Measurements from ENCODE around the gene CFAP65. TPM values are rescaled to one million over a fixed set of nuclear protein-coding genes. Genes with fewer than 3 reads are reported as not detected.

The CFAP65 gene
- total RNA-seq, 1 experiment from 2014 or later = 0.44 TPM

GRCh38 chr2:218997731-218998130 lies 43.6 kb downstream of the CFAP65 start:
- Mint-ChIP-seq H3K4me3 (no peak overlapping the region), H3K36me3 (no peaks in the 10 kb centered on the region), H3K4me1 (peaks cover 26% of the 10 kb centered on the region), H3K27me3 (ENCODE audit: low read depth) (peaks cover 100% of the 10 kb centered on the region), H3K27ac (no peak overlapping the region), H3K9me3 (no peaks in the 10 kb centered on the region)
- ATAC-seq (no peak), DNase-seq (ENCODE audit: low spot score) (no peak)
- ChIA-PET POLR2A (no interaction called here), CTCF (interaction anchor here (0.8 to 10.6 kb wide), 2 partner anchors 15 to 44 kb away, joined by 3 to 158 read pairs; partner anchors contain the start of genes CFAP65 and FEV)
- no peak for TF ChIP-seq KAT7 (CRISPR knock-in tag; IDR thresholded peaks at IDR 0.05; ENCODE audit: borderline replicate concordance)
- TF ChIP-seq SP1 (CRISPR knock-in tag; conservative IDR thresholded peaks at IDR 0.05) = no peak
- no peak for TF ChIP-seq ARID4B (CRISPR knock-in tag; IDR thresholded peaks at IDR 0.05; ENCODE audit: borderline replicate concordance)
- TF ChIP-seq PRRX2 (CRISPR knock-in tag; IDR thresholded peaks at IDR 0.05) = no peak
- TF ChIP-seq CDX4 (CRISPR knock-in tag; IDR thresholded peaks at IDR 0.05; ENCODE audit: borderline replicate concordance) = no peak
- no peak for TF ChIP-seq ZNF416 (CRISPR knock-in tag; IDR thresholded peaks at IDR 0.05)
- no peak for TF ChIP-seq HMGXB4 (CRISPR knock-in tag; IDR thresholded peaks at IDR 0.05)
- no peak for TF ChIP-seq ZNF671 (CRISPR knock-in tag; IDR thresholded peaks at IDR 0.05)
- no peak for TF ChIP-seq FOXP1 (CRISPR knock-in tag; IDR thresholded peaks at IDR 0.05; ENCODE audit: borderline replicate concordance)
- no peak for TF ChIP-seq TEAD1 (CRISPR knock-in tag; IDR thresholded peaks at IDR 0.05)
- TF ChIP-seq ZNF263 (CRISPR knock-in tag; IDR thresholded peaks at IDR 0.05; ENCODE audit: low read depth) = no peak
- TF ChIP-seq MXD4 (CRISPR knock-in tag; IDR thresholded peaks at IDR 0.05; ENCODE audit: borderline replicate concordance) = no peak
- no peak for TF ChIP-seq ATF2 (CRISPR knock-in tag; IDR thresholded peaks at IDR 0.05; ENCODE audit: borderline replicate concordance, low read depth)
- no peak for TF ChIP-seq CREB1 (CRISPR knock-in tag; IDR thresholded peaks at IDR 0.05)
- TF ChIP-seq NR3C1 (CRISPR knock-in tag; conservative IDR thresholded peaks at IDR 0.05; ENCODE audit: low read depth) = no peak
- no peak for TF ChIP-seq ELF4 (CRISPR knock-in tag; IDR thresholded peaks at IDR 0.05; ENCODE audit: low read depth)
- no peak for TF ChIP-seq NR1H2 (CRISPR knock-in tag; IDR thresholded peaks at IDR 0.05)
- TF ChIP-seq JAZF1 (CRISPR knock-in tag; IDR thresholded peaks at IDR 0.05) = no peak

GRCh38 chr2:218996937-218997336 lies 44.4 kb downstream of the CFAP65 start:
- no peak for TF ChIP-seq NR1H2 (CRISPR knock-in tag; IDR thresholded peaks at IDR 0.05)
- no peak for TF ChIP-seq RELA (CRISPR knock-in tag; IDR thresholded peaks at IDR 0.05; ENCODE audit: borderline replicate concordance)
- TF ChIP-seq ZNF263 (CRISPR knock-in tag; IDR thresholded peaks at IDR 0.05; ENCODE audit: low read depth) = no peak
- TF ChIP-seq NFYB (CRISPR knock-in tag; conservative IDR thresholded peaks at IDR 0.05; ENCODE audit: low read depth) = no peak
- no peak for TF ChIP-seq MYBL2 (CRISPR knock-in tag; IDR thresholded peaks at IDR 0.05)
- no peak for TF ChIP-seq ZNF232 (CRISPR knock-in tag; IDR thresholded peaks at IDR 0.05)
- no peak for TF ChIP-seq ZNF425 (CRISPR knock-in tag; conservative IDR thresholded peaks at IDR 0.05)
- no peak for TF ChIP-seq CREM (CRISPR knock-in tag; IDR thresholded peaks at IDR 0.05)
- TF ChIP-seq USF2 (CRISPR knock-in tag; IDR thresholded peaks at IDR 0.05) = no peak
- no peak for TF ChIP-seq RORB (CRISPR knock-in tag; IDR thresholded peaks at IDR 0.05)
- no peak overlapping the region for H3K4me3 Mint-ChIP-seq
- no peak for ATAC-seq
- no peaks in the 10 kb centered on the region for H3K9me3 Mint-ChIP-seq
- no peaks in the 10 kb centered on the region for H3K36me3 Mint-ChIP-seq
- H3K27me3 Mint-ChIP-seq (ENCODE audit: low read depth) = peaks cover 100% of the 10 kb centered on the region
- H3K27ac Mint-ChIP-seq = no peak overlapping the region
- DNase-seq (ENCODE audit: low spot score) = no peak
- peaks cover 26% of the 10 kb centered on the region for H3K4me1 Mint-ChIP-seq
- POLR2A ChIA-PET = no interaction called here
- CTCF ChIA-PET = interaction anchor here (0.6 to 10.6 kb wide), 5 partner anchors 13 to 339 kb away, joined by 3 to 158 read pairs (median 6); partner anchors contain the start of gene FEV
